Kidney (tissue), 14 donors: ENCODE measurements around the gene DOK6. TPM values are rescaled to one million over a fixed set of nuclear protein-coding genes. Genes with fewer than 3 reads are reported as not detected.

Experiments used
- DNase-seq, 5 donors: peaks; one replicate each; pipeline ENCODE4 v3.0.0-alpha.2; 2013 to 2020
- FAIRE-seq: peaks from 2 replicates; lab custom pipeline; 2012; peaks lifted over from hg19 to GRCh38; lab: Jason Lieb, UNC
- H3K27ac ChIP-seq, 2 donors: one replicate each; pipeline ENCODE4 v1.7.0; 2013; ENCODE audit warnings: low read depth in 2 of 2, low read length in 2 of 2, inconsistent platforms in 1 of 2
- H3K27me3 ChIP-seq: one replicate; pipeline ENCODE4 v1.7.1; 2013; ENCODE audit warnings: low read length, inconsistent platforms; ENCODE audit not compliant: control insufficient read depth, insufficient read depth
- H3K36me3 ChIP-seq, 3 donors: one replicate each; pipeline versions ENCODE4 v1.7.0 to v1.7.1; 2013; ENCODE audit warnings: low read length in 3 of 3, control low read depth in 1 of 3, inconsistent platforms in 1 of 3; ENCODE audit not compliant: insufficient read depth in 3 of 3, control insufficient read depth in 2 of 3
- H3K4me1 ChIP-seq, 3 donors: one replicate each; pipeline versions ENCODE4 v1.7.0 to v1.7.1; 2013; ENCODE audit warnings: low read length in 3 of 3, inconsistent platforms in 1 of 3, low read depth in 1 of 3; ENCODE audit not compliant: control insufficient read depth in 2 of 3, insufficient read depth in 2 of 3
- H3K4me3 ChIP-seq, 3 donors: one replicate each; pipeline versions ENCODE4 v1.7.0 to v1.8.1; 2013; ENCODE audit warnings: low read length in 3 of 3, control low read depth in 1 of 3, inconsistent platforms in 1 of 3
- H3K9ac ChIP-seq, 3 donors: one replicate each; pipeline versions ENCODE4 v1.7.0 to v1.7.1; 2013; ENCODE audit warnings: low read length in 3 of 3, control low read depth in 1 of 3, inconsistent platforms in 1 of 3
- H3K9me3 ChIP-seq, 3 donors: one replicate each; pipeline versions ENCODE4 v1.7.0 to v1.7.1; 2013; ENCODE audit warnings: low read length in 3 of 3, control low read depth in 1 of 3, inconsistent platforms in 1 of 3; ENCODE audit not compliant: control insufficient read depth in 2 of 3, insufficient read depth in 1 of 3
- CTCF ChIP-seq: IDR thresholded peaks from 3 replicates; pipeline ENCODE4 v1.5.1; 2012; ENCODE audit warnings: mild to moderate bottlenecking, moderate library complexity, borderline replicate concordance; ENCODE audit not compliant: insufficient read depth; ENCODE audit errors: extremely low read depth
- intact Hi-C: fragments of 100-400 bp; cut with DNase I; formaldehyde crosslinking; loops from one replicate; pipeline ENCODE4 v1.11.1; 2022
- polyA plus RNA-seq: library from polyadenylated mRNA; stranded (reverse); fragments of 350-450 nt; fragmentation: Illumina TruSeq; extraction: RNeasy Lipid Tissue Mini Kit (QIAGEN cat#74804); gene quantifications from one replicate; pipeline ENCODE4 v1.2.3, GENCODE V29; 2014; ENCODE audit warnings: low read depth, low replicate concordance; ENCODE audit not compliant: insufficient read depth
- total RNA-seq: library from RNA; stranded (reverse); fragmentation: NEBNext Ultra II Directional; extraction: Animal tissue kit (Norgen Biotek cat#: 25700); gene quantifications from one replicate; pipeline ENCODE4 v1.2.1, GENCODE V29; 2021
- donor health status: control.
- donor health status: control.
- donor health status: control.
- donor health status: control.
- donor health status: control.
- donor health status: DM: yes; HTN: yes; CAD: no.
- donor health status: Normal renal cell carcinoma (clear cell type).

The DOK6 gene
- total and polyA plus RNA-seq, 2 donors from 2014 or later, result 3.8 to 4.6 TPM

- Histone ChIP-seq H3K27ac (no peak overlapping the region), H3K27me3 (no peaks in the 10 kb centered on the region), H3K4me3 (no peak overlapping the region), H3K4me1 (no peaks in the 10 kb centered on the region), H3K36me3 (no peaks in the 10 kb centered on the region), H3K9me3 (no peaks in the 10 kb centered on the region), H3K9ac (no peak overlapping the region)
- no peak for FAIRE-seq
- DNase-seq, result no peak
- TF ChIP-seq CTCF, result no peak
- intact Hi-C loops, result no loop called here
These were observed 354.4 kb downstream of the DOK6 start for GRCh38 chr18:69755041-69755440.

GRCh38 chr18:69755856-69756496, 355.3 kb downstream of the DOK6 start:
- H3K27me3 ChIP-seq, result no peaks in the 10 kb centered on the region
- no peaks in the 10 kb centered on the region for H3K36me3 ChIP-seq
- TF ChIP-seq CTCF, result no peak
- H3K4me3 ChIP-seq, result no peak overlapping the region
- intact Hi-C loops, result no loop called here
- DNase-seq (no peak), FAIRE-seq (no peak)
- H3K27ac ChIP-seq, result no peak overlapping the region
- H3K9ac ChIP-seq, result no peak overlapping the region
- no peaks in the 10 kb centered on the region for H3K4me1 ChIP-seq
- no peaks in the 10 kb centered on the region for H3K9me3 ChIP-seq

- H3K4me1 ChIP-seq, result no peaks in the 10 kb centered on the region
- no peaks in the 10 kb centered on the region for H3K27me3 ChIP-seq
- no peaks in the 10 kb centered on the region for H3K36me3 ChIP-seq
- peak in 2 of 5 donors; percentile 10 to 18 for DNase-seq
- no peak for FAIRE-seq
- intact Hi-C loops, result no loop called here
- H3K4me3 ChIP-seq, result no peak overlapping the region
- H3K9ac ChIP-seq, result no peak overlapping the region
- no peak for TF ChIP-seq CTCF
- no peak overlapping the region for H3K27ac ChIP-seq
- no peaks in the 10 kb centered on the region for H3K9me3 ChIP-seq
These were observed 357.0 kb downstream of the DOK6 start for GRCh38 chr18:69757733-69758132.

GRCh38 chr18:69758458-69758857, 357.8 kb downstream of the DOK6 start:
- TF ChIP-seq CTCF, result no peak
- FAIRE-seq, result no peak
- Histone ChIP-seq H3K4me1 (no peaks in the 10 kb centered on the region), H3K27ac (no peak overlapping the region), H3K9me3 (no peaks in the 10 kb centered on the region), H3K36me3 (no peaks in the 10 kb centered on the region), H3K9ac (no peak overlapping the region), H3K4me3 (no peak overlapping the region), H3K27me3 (no peaks in the 10 kb centered on the region)
- intact Hi-C loops, result no loop called here
- DNase-seq, result no peak
